A549 (cell line): Measurements from ENCODE around the gene PBX4. TPM values are rescaled to one million over a fixed set of nuclear protein-coding genes. Genes with fewer than 3 reads are reported as not detected.
A peak's percentile ranks its signal among the peaks of the same experiment; 100 is the strongest.
"Not testable (repeated sequence)": the region's sequence is repeated elsewhere in the genome, so short reads cannot be mapped to it uniquely, and the experiment has no call there.

ENCODE experiments used
- ATAC-seq, 2 experiments: fragments of 200-7000 bp in 1 of 2; fragments of >200 bp in 1 of 2; cut with Nextera tagmentation in 1 of 2; cut with Tn5 transposase in 1 of 2; 3 replicates each; pipeline versions ENCODE4 v1.8.0 to v1.9.1; 2018 to 2020; ENCODE audit warnings: mild to moderate bottlenecking in 1 of 2, moderate library complexity in 1 of 2
- CTCF ChIA-PET: fragments of 300-600 bp; sonication (Branson Sonifier 250); formaldehyde crosslinking; extraction: SDS; loops from one replicate; lab custom pipeline; 2021; ENCODE audit warnings: antibody characterized with exemption, inconsistent platforms; lab: Yijun Ruan, JAX
- POLR2A ChIA-PET: fragments of 350-600 bp; formaldehyde crosslinking; extraction: SDS; loops from one replicate; lab custom pipeline; 2021; ENCODE audit warnings: antibody characterized with exemption, inconsistent platforms; lab: Yijun Ruan, JAX
- DNase-seq, 2 experiments: peaks; one replicate each; pipeline versions ENCODE4 v3.0.0 to v3.0.0-alpha.2; 2011 to 2016; ENCODE audit warnings: low read depth in 1 of 2, low spot score in 1 of 2
- FAIRE-seq: peaks from 2 replicates; lab custom pipeline; 2011; peaks lifted over from hg19 to GRCh38; lab: Jason Lieb, UNC
- H3K27ac ChIP-seq, 2 experiments: fragments of >200 bp; sonication (Bioruptor Twin); formaldehyde crosslinking; 3 replicates each; pipeline ENCODE4 v1.5.1; 2016 to 2017
- H3K4me1 ChIP-seq: fragments of >200 bp; sonication (Bioruptor Twin); formaldehyde crosslinking; 3 replicates; pipeline ENCODE4 v1.6.1; 2016
- H3K4me2 ChIP-seq: fragments of >200 bp; sonication (Bioruptor Twin); formaldehyde crosslinking; 3 replicates; pipeline ENCODE4 v1.6.1; 2016
- H3K4me3 ChIP-seq: fragments of >200 bp; sonication (Bioruptor Twin); formaldehyde crosslinking; 3 replicates; pipeline ENCODE4 v1.5.1; 2016
- H3K9me3 ChIP-seq: fragments of >200 bp; sonication (Bioruptor Twin); formaldehyde crosslinking; 3 replicates; pipeline ENCODE4 v1.6.1; 2016
- CHD2 ChIP-seq: fragments of 150-350 bp; IDR thresholded peaks from 2 replicates; pipeline ENCODE4 v1.6.1; 2014; ENCODE audit warnings: low read length; ENCODE audit not compliant: partially characterized antibody
- CTCF ChIP-seq: fragments of >200 bp; sonication (Bioruptor Twin); formaldehyde crosslinking; IDR thresholded peaks from 3 replicates; pipeline ENCODE4 v1.5.1; 2016
- E2F6 ChIP-seq: IDR thresholded peaks from 2 replicates; pipeline ENCODE4 v1.6.1; 2012; ENCODE audit warnings: low read depth, borderline replicate concordance
- FOSB ChIP-seq: fragments of 250-450 bp; sonication (Bioruptor Pico); IDR thresholded peaks from 2 replicates; pipeline ENCODE4 v1.5.0; 2020; ENCODE audit warnings: mild to moderate bottlenecking, moderate library complexity
- GATA3 ChIP-seq: IDR thresholded peaks from 2 replicates; pipeline ENCODE4 v1.6.1; 2012; ENCODE audit warnings: borderline replicate concordance
- JUN ChIP-seq, 2 experiments: fragments of >200 bp; sonication (Bioruptor Twin); formaldehyde crosslinking; IDR thresholded peaks; 2 replicates in 1 of 2; 3 replicates in 1 of 2; pipeline ENCODE4 v1.6.1; 2016 to 2017
- MAX ChIP-seq: IDR thresholded peaks from 2 replicates; pipeline ENCODE4 v1.6.1; 2012
- MYC ChIP-seq: IDR thresholded peaks from 2 replicates; pipeline ENCODE4 v1.6.1; 2012; ENCODE audit warnings: mild to moderate bottlenecking, inconsistent platforms, low read length, improper control_type of control experiment, borderline replicate concordance
- PBX3 ChIP-seq: IDR thresholded peaks from 2 replicates; pipeline ENCODE4 v1.6.1; 2012
- PHF8 ChIP-seq: fragments of 200-600 bp; sonication (generic); IDR thresholded peaks from 2 replicates; pipeline ENCODE4 v1.6.1; 2016; ENCODE audit warnings: low read depth, mild to moderate bottlenecking, antibody characterized with exemption, moderate library complexity, borderline replicate concordance
- RARB ChIP-seq: fragments of 250-450 bp; sonication (Bioruptor Pico); IDR thresholded peaks from 2 replicates; pipeline ENCODE4 v1.8.0; 2021; ENCODE audit warnings: mild to moderate bottlenecking, moderate library complexity
- RFX5 ChIP-seq: fragments of 450-650 bp; IDR thresholded peaks from 2 replicates; pipeline ENCODE4 v1.7.1; 2014; ENCODE audit warnings: antibody characterized with exemption, mild to moderate bottlenecking, moderate library complexity
- SREBF2 ChIP-seq: fragments of 450-650 bp; IDR thresholded peaks from 2 replicates; pipeline ENCODE4 v1.6.1; 2014; ENCODE audit warnings: mild to moderate bottlenecking, moderate library complexity
- ZC3H11A ChIP-seq: fragments of 450-650 bp; IDR thresholded peaks from 2 replicates; pipeline ENCODE4 v1.6.1; 2014; ENCODE audit warnings: antibody characterized with exemption, mild to moderate bottlenecking
- WGBS: methylation state at CpG from one replicate; pipeline ENCODE4 v1.1.6; 2017; ENCODE audit errors: missing lambda C conversion rate; 5-methylcytosine and 5-hydroxymethylcytosine counted together
- polyA minus RNA-seq: library from RNA; depleted of rRNA, polyadenylated mRNA; stranded (reverse); fragments of >200 nt; gene quantifications from 2 replicates; pipeline ENCODE4 v1.2.3, GENCODE V29; 2011; rRNA and poly(A)+ RNA removed
- polyA plus RNA-seq, 4 experiments: library from polyadenylated mRNA; depleted of rRNA in 3 of 4; stranded (reverse); fragments of >200 nt; fragmentation: RNase III in 1 of 4; extraction: RNeasy Plus Mini Kit Qiagen cat#74134 plus additional on column Dnase treatment in 1 of 4; gene quantifications; 2 replicates in 3 of 4; 3 replicates in 1 of 4; pipeline ENCODE4 v1.2.3, GENCODE V29; 2011 to 2017

The PBX4 gene
- polyA plus RNA-seq (2011; rRNA removed) (0.41 and 0.70 TPM in 2 replicates), polyA plus RNA-seq (2017; fragmentation: RNase III; extraction: RNeasy Plus Mini Kit Qiagen cat#74134 plus additional on column Dnase treatment) (0.90 to 1.6 TPM (median 1.4 TPM) in 3 replicates), polyA minus RNA-seq (0.92 and 1.2 TPM in 2 replicates)
- polyA plus RNA-seq (2012; cell fraction: cytosol; rRNA removed): 2.2 and 2.6 TPM in 2 replicates
- polyA plus RNA-seq (2012; cell fraction: nucleus; rRNA removed): 11.0 and 12.3 TPM in 2 replicates

GRCh38 chr19:19618219-19619051 lies at the start of gene PBX4:
PBX4 (minus strand) TSS chr19:19618687; CDS start chr19:19618629, 58 bp downstream.
- no peak for TF ChIP-seq CHD2
- peak; percentile 72 for TF ChIP-seq E2F6
- no peak for TF ChIP-seq FOSB (CRISPR knock-in tag)
- no peak for TF ChIP-seq RARB (CRISPR knock-in tag)
- no peak for TF ChIP-seq PBX3
- no peak for TF ChIP-seq JUN (IDR thresholded peaks at IDR 0.05)
- TF ChIP-seq SREBF2: no peak
- 0 out of 2 replicates have a peak, but pooled peaks have one; percentile 19 for TF ChIP-seq PHF8
- TF ChIP-seq MAX: peak; percentile 42
- no peak for TF ChIP-seq GATA3
- no peak for TF ChIP-seq RFX5
- TF ChIP-seq MYC: no peak
- no peak for TF ChIP-seq ZC3H11A
- TF ChIP-seq CTCF: no peak
- peaks cover 14% of the 10 kb centered on the region for H3K4me1 ChIP-seq
- H3K9me3 ChIP-seq: no peaks in the 10 kb centered on the region
- DNase-seq: peak; percentile 70 to 87
- peak within 1 kb of the TSS; percentile 51 for H3K4me3 ChIP-seq
- peak within 1 kb of the TSS; percentile 91 for H3K4me2 ChIP-seq
- H3K27ac ChIP-seq: peak within 1 kb of the TSS; percentile 57 to 85; a peak in 4 of 6 replicates
- CTCF ChIA-PET: no interaction called here
- FAIRE-seq: no peak
- 28% methylated on average over 18 of the region's 80 CpGs for WGBS
- peak; percentile 94 to 96 for ATAC-seq
- POLR2A ChIA-PET: no interaction called here

GRCh38 chr19:19665420-19665948 lies 47.0 kb upstream of the PBX4 start:
- POLR2A ChIA-PET: not testable (repeated sequence)
- 96% methylated on average over 21 of the region's 22 CpGs for WGBS
- CTCF ChIA-PET: interaction anchor here (1.0 kb wide), 1 partner anchor 9 kb away, joined by 3 read pairs; no protein-coding TSS in a partner anchor

More at GRCh38 chr19:19665420-19665948, 47.0 kb upstream of the PBX4 start:
- H3K4me2 ChIP-seq, H3K9me3 ChIP-seq, DNase-seq, ATAC-seq, H3K27ac ChIP-seq, FAIRE-seq, H3K4me3 ChIP-seq: not testable (repeated sequence)
- peaks cover 13% of the 10 kb centered on the region; the same call in 1 of the 3 replicates for H3K4me1 ChIP-seq
